Mesodermal cell (in vitro differentiated cells): Measurements from ENCODE around the gene SMARCC1.

Source experiments
- H3K27ac ChIP-seq: 2 replicates; pipeline ENCODE4 v1.7.0; 2013; ENCODE audit warnings: mild to moderate bottlenecking, low read depth, low read length, moderate library complexity; ENCODE audit not compliant: severe bottlenecking
- H3K36me3 ChIP-seq: 2 replicates; pipeline ENCODE4 v1.7.1; 2013; ENCODE audit warnings: mild to moderate bottlenecking, low read length, moderate library complexity; ENCODE audit not compliant: control insufficient read depth, insufficient read depth
- H3K4me1 ChIP-seq: one replicate; pipeline ENCODE4 v1.7.1; 2013; ENCODE audit warnings: mild to moderate bottlenecking, low read length; ENCODE audit not compliant: insufficient read depth, control insufficient read depth, poor library complexity, severe bottlenecking
- H3K4me3 ChIP-seq: 2 replicates; pipeline ENCODE4 v1.7.0; 2013; ENCODE audit warnings: low read length, control low read depth, mild to moderate bottlenecking; ENCODE audit not compliant: insufficient read depth, poor library complexity, severe bottlenecking; ENCODE audit errors: extremely low read depth
- H3K9me3 ChIP-seq: 2 replicates; pipeline ENCODE4 v1.7.1; 2013; ENCODE audit warnings: mild to moderate bottlenecking, low read length, moderate library complexity; ENCODE audit not compliant: control insufficient read depth
- WGBS, 2 experiments: methylation state at CpG; one replicate each; pipeline ENCODE4 v1.1.5; 2013; ENCODE audit warnings: missing lambda C conversion rate in 2 of 2; ENCODE audit not compliant: insufficient coverage in 2 of 2; 5-methylcytosine and 5-hydroxymethylcytosine counted together

The SMARCC1 gene

DNA sequence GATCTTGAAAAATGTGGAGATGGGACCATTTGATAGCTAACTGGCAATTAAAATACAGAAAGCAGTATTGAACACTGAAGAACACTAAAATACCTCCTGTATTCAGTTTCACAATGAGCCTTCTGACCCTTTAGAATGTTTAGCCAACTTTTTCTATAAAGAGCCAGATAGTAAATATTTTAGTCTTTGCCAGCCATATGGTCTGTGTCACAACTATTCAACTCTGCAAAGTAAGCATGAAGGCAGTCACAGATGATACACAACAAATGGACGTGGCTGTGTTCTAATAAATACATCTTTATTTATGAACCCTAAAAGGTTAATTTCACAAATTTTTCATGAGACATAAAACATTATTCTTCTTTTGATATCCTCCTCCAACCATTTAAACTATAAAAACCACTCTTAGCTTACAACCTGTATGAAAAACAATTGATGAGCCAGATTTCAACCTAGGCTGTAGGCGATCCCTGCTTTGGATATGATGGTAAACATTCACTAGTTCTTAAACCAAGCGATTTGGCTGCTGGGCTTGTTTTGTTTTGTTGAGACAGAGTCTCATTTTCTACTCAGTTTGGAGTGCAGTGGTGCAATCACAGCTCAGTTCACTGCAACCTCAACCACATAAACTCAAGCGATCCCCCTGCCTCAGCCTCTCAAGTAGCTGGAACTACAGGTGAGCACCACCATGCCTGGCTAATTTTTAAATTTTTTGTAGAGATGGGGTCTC lies 189.5 kb downstream of the SMARCC1 start:
- WGBS, 2 experiments, result 100% methylated on average over 1 to 2 of the region's 4 CpGs
- Histone ChIP-seq H3K4me1 (no peaks in the 10 kb centered on the region), H3K4me3 (no peak overlapping the region), H3K9me3 (no peaks in the 10 kb centered on the region), H3K27ac (no peak overlapping the region), H3K36me3 (peaks cover 93% of the 10 kb centered on the region)

DNA sequence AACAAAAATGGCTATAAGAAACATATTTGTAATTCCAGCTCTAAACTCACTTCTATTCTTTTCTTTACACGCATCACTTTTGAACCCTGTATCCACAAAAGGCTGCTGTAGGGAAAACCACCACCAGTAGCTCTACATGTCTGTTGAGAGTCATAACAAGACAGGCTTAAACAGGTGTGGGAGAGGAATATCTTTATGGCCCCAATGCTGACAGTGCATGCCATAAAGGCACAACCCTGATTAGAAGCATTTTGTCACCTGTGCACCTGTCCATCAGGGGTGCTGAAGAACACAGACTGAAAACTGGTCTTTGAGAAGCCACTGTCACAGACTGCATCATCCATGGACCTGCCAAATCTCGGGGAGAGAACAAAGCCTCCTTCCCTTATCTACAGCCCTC lies 191.5 kb downstream of the SMARCC1 start:
- 100% methylated on average over 1 of the region's 2 CpGs for WGBS, 2 experiments
- H3K4me1 ChIP-seq, result no peaks in the 10 kb centered on the region
- no peak overlapping the region for H3K27ac ChIP-seq
- H3K9me3 ChIP-seq, result no peaks in the 10 kb centered on the region
- no peak overlapping the region for H3K4me3 ChIP-seq
- peaks cover 98% of the 10 kb centered on the region for H3K36me3 ChIP-seq

DNA sequence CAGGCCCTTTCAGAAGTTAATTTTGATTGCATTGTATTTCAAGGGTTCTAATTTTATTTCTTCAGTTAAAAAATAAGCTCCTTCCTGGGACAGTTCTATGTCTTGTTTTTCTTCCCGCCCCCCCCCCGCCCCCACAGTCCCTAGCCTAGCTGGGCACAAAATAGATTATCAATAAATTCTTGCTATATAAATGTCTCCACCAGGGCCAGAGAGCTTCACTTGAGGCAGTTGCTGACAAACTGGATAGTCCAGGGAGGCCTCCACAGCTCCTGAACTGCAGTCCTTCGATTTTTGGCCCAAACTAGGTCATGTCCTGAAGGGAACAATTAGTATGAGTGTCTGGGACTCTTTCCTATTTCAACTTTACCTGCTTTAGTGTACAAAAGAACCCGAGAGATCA lies 193.1 kb downstream of the SMARCC1 start:
- peaks cover 97% of the 10 kb centered on the region for H3K36me3 ChIP-seq

DNA sequence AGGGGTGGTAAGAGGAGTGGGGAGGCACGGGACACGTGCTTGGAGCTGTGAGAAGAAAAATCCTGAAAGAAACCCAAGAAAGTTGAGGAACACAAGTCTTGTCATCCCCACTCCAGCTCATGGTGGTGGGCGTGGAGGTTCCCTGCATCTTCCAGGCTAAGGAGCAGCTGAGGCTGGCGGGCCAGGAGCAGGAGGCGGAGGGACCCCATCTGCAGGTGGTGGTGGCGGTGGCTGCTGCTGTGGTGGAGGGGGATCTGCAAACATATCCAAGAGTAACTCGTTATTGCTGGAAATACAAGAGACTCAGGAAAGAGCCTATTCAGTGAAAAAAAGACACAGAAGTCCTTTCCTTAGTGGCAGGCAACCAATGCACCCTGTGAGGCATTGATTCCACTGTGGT lies 193.6 kb downstream of the SMARCC1 start:
- Histone ChIP-seq H3K4me3 (no peak overlapping the region), H3K4me1 (no peaks in the 10 kb centered on the region), H3K27ac (no peak overlapping the region), H3K36me3 (peaks cover 97% of the 10 kb centered on the region), H3K9me3 (no peaks in the 10 kb centered on the region)
- WGBS, 2 experiments, result 93 to 97% methylated on average over 4 to 7 of the region's 7 CpGs

More for the DNA sequence above, 193.1 kb downstream of the SMARCC1 start:
- Histone ChIP-seq H3K9me3 (no peaks in the 10 kb centered on the region), H3K4me1 (no peaks in the 10 kb centered on the region), H3K27ac (no peak overlapping the region), H3K4me3 (no peak overlapping the region)
- 100% methylated on average over 1 of the region's 4 CpGs for WGBS, 2 experiments

DNA sequence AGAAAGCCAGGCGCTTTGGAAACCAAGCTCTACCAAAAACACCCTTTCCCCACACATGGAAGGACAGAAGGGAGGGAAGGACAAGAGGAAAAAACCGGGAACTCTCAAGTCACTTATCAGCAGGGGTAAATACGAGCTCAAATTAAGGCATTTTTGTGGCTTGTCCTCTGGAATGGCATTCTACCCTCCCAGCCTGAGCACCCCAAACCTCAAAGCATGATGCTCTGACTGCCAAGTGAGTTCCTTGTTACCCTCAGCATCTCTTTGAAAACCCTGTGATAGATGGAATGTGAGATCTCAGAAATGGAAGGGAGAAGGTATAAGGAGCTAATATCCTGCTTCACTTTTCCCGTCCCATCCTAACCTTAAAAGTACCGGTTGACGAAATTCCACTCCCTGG lies 194.9 kb downstream of the SMARCC1 start:
- WGBS, 2 experiments, result 100% methylated on average over 1 of the region's 6 CpGs
- H3K36me3 ChIP-seq, result peaks cover 87% of the 10 kb centered on the region

DNA sequence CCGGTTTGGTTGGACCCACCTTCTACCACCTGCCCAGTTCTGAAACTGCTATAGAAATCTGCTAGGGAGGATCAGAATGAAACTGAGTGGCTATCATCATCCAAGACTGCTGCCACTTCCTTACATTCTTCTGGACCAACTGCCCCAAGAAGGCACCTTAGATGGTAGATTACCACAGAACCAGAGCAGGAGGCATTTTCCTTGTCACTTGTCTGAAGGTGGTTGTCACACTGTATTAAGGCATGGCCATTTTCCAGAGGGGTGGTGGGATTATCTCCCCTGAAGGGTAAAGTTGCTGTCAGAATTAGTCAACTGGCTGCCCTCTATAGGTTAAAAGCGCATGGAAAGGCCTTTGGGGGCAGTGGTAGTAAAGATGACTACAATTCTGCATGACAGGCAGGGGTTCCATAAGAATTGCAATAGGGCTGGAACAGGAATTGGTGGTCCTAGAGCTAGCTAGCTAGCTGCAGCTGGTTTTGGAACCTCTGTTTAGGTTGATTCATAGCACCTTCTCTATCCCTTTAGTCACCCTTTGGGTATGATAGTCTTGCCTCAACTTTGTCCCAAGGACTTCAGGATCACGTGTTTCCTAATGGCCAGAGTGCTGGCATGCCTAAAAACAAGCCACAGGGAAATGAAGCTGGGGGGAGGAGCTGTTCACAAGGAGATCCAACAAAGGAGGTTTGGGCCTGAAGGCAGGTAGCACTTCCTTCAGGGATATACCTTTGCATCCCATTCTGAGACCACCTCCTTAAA lies 198.2 kb downstream of the SMARCC1 start:
- Histone ChIP-seq H3K4me3 (no peak overlapping the region), H3K36me3 (peaks cover 55% of the 10 kb centered on the region), H3K9me3 (no peaks in the 10 kb centered on the region), H3K4me1 (no peaks in the 10 kb centered on the region), H3K27ac (no peak overlapping the region)
- WGBS, 2 experiments, result 89 to 90% methylated on average over 2 to 3 of the region's 3 CpGs

More for the DNA sequence above, 194.9 kb downstream of the SMARCC1 start:
- Histone ChIP-seq H3K27ac (no peak overlapping the region), H3K4me3 (no peak overlapping the region), H3K9me3 (no peaks in the 10 kb centered on the region), H3K4me1 (no peaks in the 10 kb centered on the region)

DNA sequence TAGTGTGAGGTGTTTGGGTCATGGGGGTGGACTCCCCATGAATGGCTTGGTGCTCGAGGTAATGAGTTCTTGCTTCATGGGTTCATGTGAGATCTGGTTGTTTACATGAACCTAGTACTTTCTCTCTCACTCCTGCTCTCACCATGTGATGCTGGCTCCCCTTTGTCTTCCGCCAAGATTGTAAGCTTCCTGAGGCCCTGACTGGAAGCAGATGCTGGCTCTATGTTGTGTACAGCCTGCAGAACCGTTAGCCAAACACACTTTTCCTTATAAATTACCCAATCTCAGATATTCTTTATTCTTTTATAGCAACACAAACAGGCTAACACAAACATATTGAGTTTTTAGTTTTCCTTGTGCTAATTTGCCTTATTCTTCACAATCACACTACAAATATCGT lies 199.9 kb downstream of the SMARCC1 start:
- 95 to 97% methylated on average over 2 to 3 of the region's 4 CpGs for WGBS, 2 experiments
- Histone ChIP-seq H3K9me3 (no peaks in the 10 kb centered on the region), H3K36me3 (peaks cover 38% of the 10 kb centered on the region), H3K4me3 (no peak overlapping the region), H3K27ac (no peak overlapping the region), H3K4me1 (no peaks in the 10 kb centered on the region)

DNA sequence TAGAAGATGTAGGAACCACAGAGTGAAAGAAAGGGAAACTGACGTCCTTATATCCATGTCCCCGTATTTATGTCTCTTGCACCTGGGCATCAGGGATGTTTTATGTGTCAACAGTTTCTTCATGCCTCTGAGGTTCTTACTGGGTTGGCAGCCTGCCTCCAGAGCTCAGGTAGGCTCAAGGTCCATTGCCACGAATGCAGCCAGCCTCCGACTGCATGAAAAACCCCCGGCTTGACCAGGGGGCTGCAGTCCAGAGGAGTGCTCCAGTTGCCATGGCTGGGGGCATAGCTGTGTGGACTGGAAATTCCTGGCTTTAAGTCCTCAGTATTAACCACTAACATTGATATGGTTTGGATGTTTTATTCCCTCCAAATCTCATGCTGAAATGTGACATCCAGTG lies 200.3 kb downstream of the SMARCC1 start:
- Histone ChIP-seq H3K4me1 (no peaks in the 10 kb centered on the region), H3K36me3 (peaks cover 34% of the 10 kb centered on the region), H3K27ac (no peak overlapping the region), H3K4me3 (no peak overlapping the region), H3K9me3 (no peaks in the 10 kb centered on the region)
- WGBS, 2 experiments, result 89 to 92% methylated on average over 3 to 5 of the region's 5 CpGs

DNA sequence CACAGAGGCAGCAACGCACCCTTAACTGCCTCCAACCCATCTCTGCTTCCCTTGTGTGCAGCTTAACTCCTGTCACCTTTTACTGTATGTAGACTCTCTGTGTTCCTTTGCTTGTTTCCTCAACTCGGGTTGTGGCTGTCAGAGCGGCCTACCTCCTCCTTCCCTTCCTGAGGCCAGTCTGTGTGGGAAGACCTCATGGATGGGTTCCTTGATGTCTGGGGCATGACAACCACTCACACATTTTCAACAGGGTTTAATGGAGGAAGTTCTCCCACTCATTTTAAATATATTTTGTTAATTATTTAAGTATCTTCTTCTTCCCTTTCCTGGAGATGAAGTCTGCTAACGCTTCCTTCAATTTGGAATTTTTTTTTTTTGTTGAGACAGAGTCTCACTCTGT lies 201.2 kb downstream of the SMARCC1 start:
- Histone ChIP-seq H3K4me3 (no peak overlapping the region), H3K9me3 (no peaks in the 10 kb centered on the region), H3K36me3 (peaks cover 25% of the 10 kb centered on the region), H3K27ac (no peak overlapping the region), H3K4me1 (no peaks in the 10 kb centered on the region)
- 76 to 100% methylated on average over 1 to 4 of the region's 4 CpGs for whole genome bisulfite sequencing, 2 experiments

DNA sequence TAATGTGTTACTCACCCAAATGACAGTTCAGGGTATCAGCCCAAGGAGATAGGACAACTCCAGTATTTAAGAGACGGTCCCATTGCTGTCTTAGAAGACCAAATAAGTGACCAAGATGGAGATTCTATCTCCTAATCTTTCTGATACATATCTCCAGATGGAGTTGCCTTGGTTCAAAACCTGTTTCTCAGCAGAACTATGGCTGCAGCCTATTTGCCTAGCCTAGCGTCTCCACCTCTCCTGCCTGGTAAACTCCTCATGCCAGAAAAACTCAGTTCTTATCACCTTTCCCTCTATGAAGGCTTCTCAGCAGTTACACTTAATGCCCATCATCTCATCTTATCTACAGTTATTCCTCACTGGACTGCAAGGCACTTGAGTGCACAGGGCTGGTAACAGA lies 201.8 kb downstream of the SMARCC1 start:
- H3K4me1 ChIP-seq, result no peaks in the 10 kb centered on the region
- no peaks in the 10 kb centered on the region for H3K9me3 ChIP-seq
- no peak overlapping the region for H3K27ac ChIP-seq
- H3K36me3 ChIP-seq, result peaks cover 19% of the 10 kb centered on the region
- 90 to 93% methylated on average over 1 to 2 of the region's 2 CpGs for WGBS, 2 experiments
- H3K4me3 ChIP-seq, result no peak overlapping the region
